Epidermal melanocyte (primary cell): ENCODE measurements around the gene PARP9.

Experiments
- DNase-seq: peaks from one replicate; pipeline ENCODE4 v3.0.0; 2011; ENCODE audit warnings: low spot score; ENCODE audit not compliant: insufficient read length

The PARP9 gene

GRCh38 chr3:122564155-122564912 lies at the start of gene PARP9, which contains the start of gene DTX3L:
PARP9 (minus strand) TSS chr3:122564300; CDS start chr3:122559620, 4,680 bp downstream.
DTX3L (plus strand) TSS chr3:122564338; CDS start chr3:122564427, 89 bp downstream.
- peak; percentile 59 for DNase-seq

- no peak for DNase-seq
These were observed 48.6 kb upstream of the PARP9 start for GRCh38 chr3:122612696-122613095.

GRCh38 chr3:122609798-122610559 lies 45.9 kb upstream of the PARP9 start:
- no peak for DNase-seq

GRCh38 chr3:122608916-122609315 lies 44.8 kb upstream of the PARP9 start:
- no peak for DNase-seq

- no peak for DNase-seq
These were observed 42.2 kb upstream of the PARP9 start for GRCh38 chr3:122606330-122606729.

GRCh38 chr3:122603056-122603455 lies 39.0 kb upstream of the PARP9 start:
- DNase-seq: no peak

- no peak for DNase-seq
These were observed 38.1 kb upstream of the PARP9 start for GRCh38 chr3:122602011-122602710.

GRCh38 chr3:122598556-122598955 lies 34.5 kb upstream of the PARP9 start:
- no peak for DNase-seq

- DNase-seq: no peak
These were observed 34.1 kb upstream of the PARP9 start for GRCh38 chr3:122598151-122598550.

GRCh38 chr3:122594025-122594424 lies 29.9 kb upstream of the PARP9 start:
- no peak for DNase-seq

GRCh38 chr3:122590610-122591009 lies 26.5 kb upstream of the PARP9 start:
- no peak for DNase-seq

GRCh38 chr3:122589297-122589696 lies 25.2 kb upstream of the PARP9 start:
- no peak for DNase-seq

- no peak for DNase-seq
These were observed 23.5 kb upstream of the PARP9 start for GRCh38 chr3:122587572-122587971.

- no peak for DNase-seq
These were observed 22.8 kb upstream of the PARP9 start for GRCh38 chr3:122586773-122587485.

GRCh38 chr3:122586098-122586497 lies 22.0 kb upstream of the PARP9 start:
- no peak for DNase-seq

GRCh38 chr3:122582390-122582789 lies 18.3 kb upstream of the PARP9 start:
- DNase-seq: no peak

- DNase-seq: no peak
These were observed 17.5 kb upstream of the PARP9 start for GRCh38 chr3:122581622-122582021.

GRCh38 chr3:122580470-122580869 lies 16.4 kb upstream of the PARP9 start:
- no peak for DNase-seq

- DNase-seq: no peak
These were observed 14.1 kb upstream of the PARP9 start for GRCh38 chr3:122578069-122578740.

- DNase-seq: no peak
These were observed 13.4 kb upstream of the PARP9 start, which contains the start of gene PARP15 for GRCh38 chr3:122577409-122578031. PARP15 (plus strand) TSS chr3:122577650; CDS start chr3:122577668, 18 bp downstream.
